Activated CD4-positive, alpha-beta T cell treated with anti-CD3 and anti-CD28 coated beads for 24 hours (primary cell): ENCODE data around the gene SLC38A2.
"Not testable (repeated sequence)": the region's sequence is repeated elsewhere in the genome, so short reads cannot be mapped to it uniquely, and the experiment has no call there.

Experiments used
- DNase-seq, 2 donors: peaks; one replicate each; pipeline ENCODE4 v3.0.0-alpha.2; 2020; ENCODE audit warnings: low read depth in 2 of 2

The SLC38A2 gene

GRCh38 chr12:46360908-46361666, 11.5 kb downstream of the SLC38A2 start:
- no peak for DNase-seq

DNA sequence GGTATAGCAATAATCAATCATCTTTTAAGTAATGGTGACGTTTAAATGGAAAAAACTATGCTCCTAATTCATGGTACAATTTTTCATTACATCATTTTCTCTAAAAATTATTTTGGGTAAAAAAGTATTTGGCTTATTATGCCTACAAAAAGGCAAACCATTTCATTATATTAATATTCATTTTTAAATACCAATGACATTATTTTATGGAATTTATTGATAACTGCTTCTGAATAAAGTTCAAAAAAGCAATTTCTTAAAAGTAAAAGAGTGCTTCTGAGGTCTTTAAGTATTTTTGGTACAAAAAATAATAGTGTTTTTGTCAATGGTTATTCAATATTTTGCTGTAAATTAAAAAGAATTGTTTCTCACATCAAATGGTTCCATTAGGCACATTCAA, 12.2 kb downstream of the SLC38A2 start:
- no peak for DNase-seq

GRCh38 chr12:46359667-46360280, 12.8 kb downstream of the SLC38A2 start:
- no peak for DNase-seq

- DNase-seq: no peak
These were observed 13.5 kb downstream of the SLC38A2 start for GRCh38 chr12:46358791-46359666.

DNA sequence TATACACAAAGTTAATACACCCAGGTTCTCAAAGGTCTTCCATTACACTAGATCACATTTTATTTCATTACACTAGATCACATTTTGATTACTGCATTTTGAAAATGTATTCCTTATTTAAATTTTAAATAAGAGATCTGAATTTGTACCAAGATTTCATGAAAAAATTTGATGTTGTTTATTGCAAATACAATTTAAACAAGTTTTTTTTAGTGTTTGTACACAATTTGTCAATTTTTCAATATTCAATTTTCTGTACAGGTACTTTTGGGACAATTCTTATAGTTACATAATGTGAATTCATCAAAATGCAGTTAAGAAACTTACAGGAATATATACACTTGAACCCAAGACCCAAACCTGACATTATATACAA, 14.3 kb downstream of the SLC38A2 start:
- no peak for DNase-seq

DNA sequence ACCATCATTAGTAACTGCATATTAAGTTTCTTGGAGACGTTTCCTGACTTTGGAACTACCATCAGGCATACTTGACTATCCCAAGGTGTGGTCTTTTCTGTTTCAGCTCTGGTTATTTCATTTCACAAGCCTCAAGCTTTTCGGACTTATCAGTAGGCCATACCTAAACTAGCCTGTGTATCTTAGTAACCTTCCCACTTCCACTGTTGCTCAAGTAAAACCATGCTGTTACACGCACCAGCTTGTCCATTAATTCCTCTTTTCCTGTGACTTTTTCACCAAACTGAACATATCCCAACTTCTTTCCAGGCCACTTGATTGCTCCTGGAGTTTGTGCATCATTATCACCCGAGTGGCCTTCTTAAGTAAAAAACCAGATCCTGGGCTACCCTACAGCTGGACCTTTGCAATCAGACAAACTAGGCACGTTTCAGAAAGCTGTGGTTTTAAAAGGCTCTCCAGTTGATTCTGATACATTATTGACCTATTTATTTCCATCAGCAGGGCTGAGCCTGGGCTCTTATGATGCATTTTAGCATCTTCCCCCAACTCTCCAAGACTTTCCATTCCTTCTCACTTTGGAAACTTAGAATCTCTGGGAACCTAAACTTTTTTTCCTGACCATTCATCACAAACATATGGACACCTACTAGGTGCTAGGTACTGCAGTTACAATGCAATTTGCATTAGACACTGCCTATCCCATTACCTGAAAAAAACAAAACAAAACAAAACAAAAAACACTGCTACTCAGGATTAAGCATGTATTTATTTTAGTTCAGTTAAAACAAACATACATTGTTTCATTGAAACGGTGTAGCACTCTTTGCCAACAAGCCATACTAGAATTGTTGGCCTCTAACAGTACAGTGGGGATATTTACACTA, 14.9 kb downstream of the SLC38A2 start:
- DNase-seq: no peak

DNA sequence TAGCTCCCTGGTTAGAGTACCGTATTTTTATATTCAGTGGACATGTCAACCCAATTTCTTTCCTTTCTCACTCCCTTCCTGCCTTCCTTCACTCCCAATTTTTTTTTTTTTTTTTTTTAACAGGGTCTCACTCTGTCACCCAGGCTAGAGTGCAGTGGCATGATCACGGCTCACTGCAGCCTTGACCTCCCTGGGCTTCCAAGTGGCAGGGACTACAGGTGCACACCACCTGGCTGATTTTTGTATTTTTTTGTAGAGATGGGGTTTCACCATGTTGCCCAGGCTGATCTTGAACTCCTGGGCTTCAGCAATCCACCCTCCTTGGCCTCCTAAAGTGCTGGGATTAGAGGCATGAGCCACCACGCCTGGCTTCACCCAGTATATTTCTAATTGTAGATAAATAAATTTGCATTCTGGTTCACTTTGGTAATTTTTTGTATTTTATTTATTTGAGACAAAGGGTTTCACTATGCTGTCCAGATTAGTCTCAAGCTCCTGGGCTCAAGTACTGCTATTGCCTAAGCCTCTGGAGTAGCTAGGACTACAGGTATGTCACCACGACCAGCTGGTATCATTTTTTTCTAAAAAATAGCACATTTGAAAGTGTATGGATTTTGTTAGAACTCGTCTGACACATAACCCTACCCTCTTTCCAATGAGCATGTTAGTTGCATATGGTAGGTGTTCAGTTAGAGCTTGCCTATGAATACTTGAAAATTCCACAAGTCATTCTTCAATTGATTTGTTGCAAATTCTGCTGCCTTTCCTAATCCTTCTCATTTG, 15.7 kb downstream of the SLC38A2 start:
- DNase-seq: no peak

DNA sequence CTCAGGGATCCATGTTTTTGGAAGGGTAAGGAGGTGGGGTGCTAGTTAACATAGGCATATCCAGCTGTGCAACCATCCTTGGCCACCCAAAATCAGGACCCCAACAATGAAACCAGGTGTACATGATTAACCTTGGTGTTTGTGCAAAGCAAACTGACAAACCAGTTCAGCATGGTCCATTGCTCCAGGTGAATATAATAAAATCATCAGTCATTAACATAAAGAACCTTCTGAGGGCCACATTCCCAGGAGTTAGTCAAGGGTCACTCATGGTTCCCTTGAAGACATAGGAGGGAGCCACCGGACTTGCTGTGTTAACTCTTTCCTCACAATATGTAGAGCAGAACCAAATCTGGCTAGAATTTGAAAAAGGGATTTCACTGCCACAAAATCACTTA, 17.8 kb downstream of the SLC38A2 start:
- no peak for DNase-seq

GRCh38 chr12:46354111-46354801, 18.3 kb downstream of the SLC38A2 start:
- DNase-seq: no peak

DNA sequence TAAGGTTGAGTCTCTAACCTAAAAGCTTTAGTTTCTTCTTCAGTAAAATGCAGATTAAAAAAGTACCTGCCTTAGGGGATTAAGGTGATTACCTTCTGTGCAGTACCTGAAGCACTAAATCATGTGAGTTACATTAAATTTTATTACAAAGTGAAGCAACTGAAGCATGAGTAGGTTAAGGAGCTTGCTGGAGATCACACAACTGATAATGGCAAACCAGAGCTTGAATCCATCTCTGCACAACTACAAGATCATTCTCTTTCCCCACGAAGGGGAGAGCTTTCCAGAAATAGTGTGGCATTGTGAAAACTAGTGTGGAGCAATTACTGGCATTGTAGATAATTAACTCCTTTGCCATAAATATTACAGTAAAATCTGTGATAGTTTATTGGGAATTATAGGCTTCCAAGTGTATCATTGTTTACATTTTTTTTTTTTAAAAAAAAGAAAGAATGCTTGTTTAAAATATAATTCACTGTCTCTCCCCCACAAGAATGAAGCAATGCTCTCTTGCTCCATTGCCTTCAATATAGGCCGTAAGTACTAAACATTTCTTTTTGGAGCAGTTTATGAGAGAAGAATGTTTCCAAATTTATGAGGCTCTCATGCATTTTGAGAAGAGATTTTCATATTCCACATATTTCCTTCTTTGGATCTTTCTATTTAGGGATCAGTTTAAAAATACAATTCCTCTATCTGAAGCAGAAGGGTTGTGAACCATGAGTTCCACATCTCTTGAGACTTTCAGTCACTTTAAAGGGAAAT, 20.5 kb downstream of the SLC38A2 start:
- no peak for DNase-seq

DNA sequence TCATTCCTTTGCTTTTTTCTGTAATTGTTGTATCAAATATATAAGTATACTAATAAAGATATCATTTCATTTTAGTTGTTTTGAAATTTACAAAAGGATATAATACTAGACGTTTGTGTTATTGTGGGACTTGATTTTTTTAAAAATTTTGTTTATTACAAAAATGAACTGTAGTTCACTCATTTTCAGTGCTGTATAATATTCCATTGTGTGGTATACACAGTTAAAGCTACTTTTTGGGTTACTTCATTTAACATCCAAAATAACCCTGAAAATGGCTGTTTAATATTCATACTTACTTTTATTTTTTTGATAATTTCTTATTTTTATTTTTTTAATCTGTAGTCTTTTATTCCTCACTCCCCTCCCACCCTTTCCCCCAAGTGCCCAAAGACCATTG, 21.4 kb downstream of the SLC38A2 start:
- no peak for DNase-seq

DNA sequence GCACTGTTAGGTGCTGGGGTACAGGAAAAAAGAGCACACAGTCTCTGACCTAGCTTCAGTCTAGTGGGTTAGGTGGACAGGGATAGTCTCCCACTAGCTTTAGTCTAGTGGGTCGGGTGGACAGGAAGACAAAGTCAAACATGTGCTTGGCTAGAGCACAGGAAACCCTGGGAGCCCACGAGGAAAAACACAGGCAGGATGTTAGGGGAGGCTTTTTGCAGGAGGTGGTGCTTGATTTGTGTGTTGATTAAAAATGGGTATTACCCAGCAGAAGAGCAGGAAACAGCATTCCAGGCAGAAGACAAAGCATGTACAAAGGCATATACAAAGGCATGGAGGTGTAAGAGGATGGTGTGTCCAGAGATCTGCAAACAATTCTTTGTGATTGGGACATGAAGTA, 23.3 kb downstream of the SLC38A2 start:
- no peak for DNase-seq

GRCh38 chr12:46343118-46343852, 29.3 kb downstream of the SLC38A2 start:
- no peak for DNase-seq

- DNase-seq: no peak
These were observed 30.0 kb downstream of the SLC38A2 start for GRCh38 chr12:46342562-46343033.

- no peak for DNase-seq
These were observed 33.5 kb downstream of the SLC38A2 start for GRCh38 chr12:46339051-46339450.

- DNase-seq: no peak
These were observed 40.3 kb downstream of the SLC38A2 start for GRCh38 chr12:46332260-46332659.

GRCh38 chr12:46325075-46325474, 47.5 kb downstream of the SLC38A2 start:
- DNase-seq: not testable (repeated sequence)

GRCh38 chr12:46320731-46321130, 51.8 kb downstream of the SLC38A2 start:
- no peak for DNase-seq

DNA sequence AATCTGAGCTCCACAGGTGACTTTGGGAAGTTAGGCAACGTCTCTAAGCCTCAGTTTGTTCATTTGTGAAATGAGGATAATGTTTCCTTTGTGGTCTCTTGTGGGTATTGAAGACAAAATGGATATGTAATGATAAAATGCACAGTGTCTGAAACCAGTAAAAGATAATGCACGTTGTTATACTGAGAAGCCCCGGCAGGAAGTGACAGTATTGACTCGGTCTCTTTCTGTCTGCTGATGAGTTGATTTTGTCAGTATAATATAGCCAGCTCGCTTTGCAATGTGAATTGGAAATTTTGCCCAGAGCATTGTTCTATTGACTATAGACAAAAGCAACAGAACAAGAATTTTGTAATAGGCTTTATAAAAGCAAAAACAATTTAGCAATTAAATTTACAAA, 54.5 kb downstream of the SLC38A2 start:
- no peak for DNase-seq
